ENCODE results near the gene KCND1.

DNA sequence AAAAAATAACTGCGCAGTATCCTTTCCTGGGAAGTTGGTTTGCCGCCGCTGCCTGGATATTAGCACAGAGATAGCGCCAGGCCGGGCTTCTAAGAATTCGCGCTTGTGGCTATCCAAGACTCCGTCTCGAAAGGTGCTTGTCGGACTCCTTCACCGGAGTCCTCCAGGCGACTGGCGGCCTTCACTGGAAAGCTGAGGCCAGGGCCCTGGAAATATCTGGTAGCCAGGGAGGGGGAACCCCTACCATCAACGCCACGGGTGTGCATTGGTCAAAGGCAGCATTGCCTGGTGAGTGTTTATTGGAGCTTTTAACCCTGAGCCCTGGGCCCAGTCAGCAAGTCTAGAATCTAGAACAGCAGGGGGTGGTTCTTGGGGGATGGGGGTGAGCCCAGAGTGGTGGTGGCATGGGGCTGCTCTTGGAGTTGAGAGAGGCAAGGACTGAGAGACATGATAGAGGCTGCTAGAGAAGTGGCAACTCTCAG is 52.2 kb downstream of the KCND1 start:
- no peak for TF ChIP-seq POLR2A (IDR thresholded peaks at IDR 0.05)
- no peak for TF ChIP-seq POLR2AphosphoS5 (IDR thresholded peaks at IDR 0.05)
- TF ChIP-seq, protein P1, sequence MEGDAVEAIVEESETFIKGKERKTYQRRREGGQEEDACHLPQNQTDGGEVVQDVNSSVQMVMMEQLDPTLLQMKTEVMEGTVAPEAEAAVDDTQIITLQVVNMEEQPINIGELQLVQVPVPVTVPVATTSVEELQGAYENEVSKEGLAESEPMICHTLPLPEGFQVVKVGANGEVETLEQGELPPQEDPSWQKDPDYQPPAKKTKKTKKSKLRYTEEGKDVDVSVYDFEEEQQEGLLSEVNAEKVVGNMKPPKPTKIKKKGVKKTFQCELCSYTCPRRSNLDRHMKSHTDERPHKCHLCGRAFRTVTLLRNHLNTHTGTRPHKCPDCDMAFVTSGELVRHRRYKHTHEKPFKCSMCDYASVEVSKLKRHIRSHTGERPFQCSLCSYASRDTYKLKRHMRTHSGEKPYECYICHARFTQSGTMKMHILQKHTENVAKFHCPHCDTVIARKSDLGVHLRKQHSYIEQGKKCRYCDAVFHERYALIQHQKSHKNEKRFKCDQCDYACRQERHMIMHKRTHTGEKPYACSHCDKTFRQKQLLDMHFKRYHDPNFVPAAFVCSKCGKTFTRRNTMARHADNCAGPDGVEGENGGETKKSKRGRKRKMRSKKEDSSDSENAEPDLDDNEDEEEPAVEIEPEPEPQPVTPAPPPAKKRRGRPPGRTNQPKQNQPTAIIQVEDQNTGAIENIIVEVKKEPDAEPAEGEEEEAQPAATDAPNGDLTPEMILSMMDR (IDR thresholded peaks at IDR 0.05) = no peak
- no peak for TF ChIP-seq EP300 (IDR thresholded peaks at IDR 0.05)
